Adipocyte (in vitro differentiated cells): ENCODE data around the gene RRP15.
A peak's percentile ranks its signal among the peaks of the same experiment; 100 is the strongest.

Experiments
- DNase-seq: peaks from one replicate; pipeline ENCODE4 v3.0.0-alpha.2; 2015; ENCODE audit warnings: low read depth
- H3K27me3 ChIP-seq: replicated peaks from 2 replicates; pipeline ENCODE4 v1.7.0; 2013; ENCODE audit warnings: mild to moderate bottlenecking, low read length, moderate library complexity; ENCODE audit not compliant: control insufficient read depth, insufficient read depth
- H3K36me3 ChIP-seq: 2 replicates; pipeline ENCODE4 v1.7.0; 2013; ENCODE audit warnings: low read length, mild to moderate bottlenecking, moderate library complexity; ENCODE audit not compliant: control insufficient read depth, insufficient read depth, severe bottlenecking
- H3K4me1 ChIP-seq: 2 replicates; pipeline ENCODE4 v1.7.0; 2013; ENCODE audit warnings: mild to moderate bottlenecking, low read length, moderate library complexity; ENCODE audit not compliant: control insufficient read depth, insufficient read depth
- H3K4me3 ChIP-seq: 2 replicates; pipeline ENCODE4 v1.7.0; 2013; ENCODE audit warnings: mild to moderate bottlenecking, low read length, moderate library complexity
- H3K9ac ChIP-seq: 2 replicates; pipeline ENCODE4 v1.7.0; 2013; ENCODE audit warnings: mild to moderate bottlenecking, low read length, moderate library complexity
- H3K9me3 ChIP-seq: 2 replicates; pipeline ENCODE4 v1.7.0; 2013; ENCODE audit warnings: mild to moderate bottlenecking, low read length, moderate library complexity; ENCODE audit not compliant: control insufficient read depth

The RRP15 gene

GRCh38 chr1:218262259-218262658 is 22.8 kb upstream of the RRP15 start:
- H3K27me3 ChIP-seq = no peaks in the 10 kb centered on the region
- H3K9ac ChIP-seq = no peak overlapping the region
- no peak for DNase-seq
- H3K4me1 ChIP-seq = peaks cover 5% of the 10 kb centered on the region
- no peaks in the 10 kb centered on the region for H3K36me3 ChIP-seq
- H3K9me3 ChIP-seq = peaks cover 26% of the 10 kb centered on the region
- no peak overlapping the region for H3K4me3 ChIP-seq

- Histone ChIP-seq H3K9me3 (no peaks in the 10 kb centered on the region), H3K9ac (no peak overlapping the region), H3K36me3 (no peaks in the 10 kb centered on the region)
These were observed 18.7 kb upstream of the RRP15 start for GRCh38 chr1:218266356-218266755.

GRCh38 chr1:218272366-218272765 is 12.7 kb upstream of the RRP15 start:
- Histone ChIP-seq H3K27me3 (peaks cover 6% of the 10 kb centered on the region), H3K4me3 (no peak overlapping the region), H3K36me3 (no peaks in the 10 kb centered on the region), H3K9me3 (no peaks in the 10 kb centered on the region), H3K4me1 (no peaks in the 10 kb centered on the region), H3K9ac (no peak overlapping the region)
- no peak for DNase-seq

More at GRCh38 chr1:218266356-218266755, 18.7 kb upstream of the RRP15 start:
- Histone ChIP-seq H3K4me1 (peaks cover 5% of the 10 kb centered on the region), H3K4me3 (no peak overlapping the region), H3K27me3 (no peaks in the 10 kb centered on the region)
- DNase-seq = no peak

GRCh38 chr1:218273762-218274479 is 11.2 kb upstream of the RRP15 start:
- DNase-seq = no peak

GRCh38 chr1:218274511-218274910 is 10.6 kb upstream of the RRP15 start:
- no peak for DNase-seq
- H3K27me3 ChIP-seq = peaks cover 6% of the 10 kb centered on the region
- no peaks in the 10 kb centered on the region for H3K9me3 ChIP-seq
- no peak overlapping the region for H3K4me3 ChIP-seq
- no peak overlapping the region for H3K9ac ChIP-seq
- H3K36me3 ChIP-seq = no peaks in the 10 kb centered on the region
- H3K4me1 ChIP-seq = no peaks in the 10 kb centered on the region

More at GRCh38 chr1:218273762-218274479, 11.2 kb upstream of the RRP15 start:
- H3K27me3 ChIP-seq = peaks cover 6% of the 10 kb centered on the region
- no peaks in the 10 kb centered on the region for H3K9me3 ChIP-seq
- H3K4me1 ChIP-seq = no peaks in the 10 kb centered on the region
- no peak overlapping the region for H3K4me3 ChIP-seq
- H3K36me3 ChIP-seq = no peaks in the 10 kb centered on the region
- H3K9ac ChIP-seq = no peak overlapping the region

- H3K4me1 ChIP-seq = no peaks in the 10 kb centered on the region
- no peaks in the 10 kb centered on the region for H3K9me3 ChIP-seq
- H3K9ac ChIP-seq = no peak overlapping the region
- DNase-seq = no peak
- no peaks in the 10 kb centered on the region for H3K36me3 ChIP-seq
- no peak overlapping the region for H3K4me3 ChIP-seq
- peaks cover 6% of the 10 kb centered on the region for H3K27me3 ChIP-seq
These were observed 9.3 kb upstream of the RRP15 start for GRCh38 chr1:218275823-218276222.

- Histone ChIP-seq H3K4me3 (no peak overlapping the region), H3K9me3 (peaks cover 5% of the 10 kb centered on the region), H3K27me3 (no peaks in the 10 kb centered on the region), H3K4me1 (peaks cover 11% of the 10 kb centered on the region), H3K36me3 (no peaks in the 10 kb centered on the region), H3K9ac (no peak overlapping the region)
- no peak for DNase-seq
These were observed 3.8 kb upstream of the RRP15 start for GRCh38 chr1:218281285-218281684.

GRCh38 chr1:218284377-218284916 is 646 bp upstream of the RRP15 start:
- H3K4me1 ChIP-seq = peaks cover 20% of the 10 kb centered on the region
- no peak for DNase-seq
- no peaks in the 10 kb centered on the region for H3K27me3 ChIP-seq
- peaks cover 5% of the 10 kb centered on the region for H3K9me3 ChIP-seq
- peak overlapping the region; percentile 89 for H3K9ac ChIP-seq
- peak overlapping the region; percentile 100 for H3K4me3 ChIP-seq
- H3K36me3 ChIP-seq = no peaks in the 10 kb centered on the region

GRCh38 chr1:218292515-218292914 is 7.4 kb downstream of the RRP15 start:
- Histone ChIP-seq H3K9me3 (no peaks in the 10 kb centered on the region), H3K4me3 (no peak overlapping the region), H3K4me1 (peaks cover 6% of the 10 kb centered on the region), H3K27me3 (no peaks in the 10 kb centered on the region), H3K36me3 (peaks cover 8% of the 10 kb centered on the region), H3K9ac (no peak overlapping the region)
- no peak for DNase-seq

GRCh38 chr1:218294546-218294945 is 9.5 kb downstream of the RRP15 start:
- no peak for DNase-seq
- Histone ChIP-seq H3K27me3 (no peaks in the 10 kb centered on the region), H3K36me3 (peaks cover 8% of the 10 kb centered on the region), H3K4me1 (peaks cover 12% of the 10 kb centered on the region), H3K4me3 (no peak overlapping the region), H3K9me3 (no peaks in the 10 kb centered on the region), H3K9ac (no peak overlapping the region)

- Histone ChIP-seq H3K27me3 (no peaks in the 10 kb centered on the region), H3K4me1 (peaks cover 12% of the 10 kb centered on the region), H3K36me3 (peaks cover 8% of the 10 kb centered on the region)
These were observed 11.1 kb downstream of the RRP15 start for GRCh38 chr1:218296162-218296561.

More at GRCh38 chr1:218296162-218296561, 11.1 kb downstream of the RRP15 start:
- no peak overlapping the region for H3K9ac ChIP-seq
- H3K9me3 ChIP-seq = no peaks in the 10 kb centered on the region
- DNase-seq = no peak
- no peak overlapping the region for H3K4me3 ChIP-seq
